NCI-H524 treated with DMSO at 0.1 percent for 48 hours (cell line): ENCODE measurements around the gene CEBPG.

Experiments
- DNase-seq: peaks from one replicate; lab custom pipeline; 2025; lab: John Stamatoyannopoulos, UW

Gene CEBPG

DNA sequence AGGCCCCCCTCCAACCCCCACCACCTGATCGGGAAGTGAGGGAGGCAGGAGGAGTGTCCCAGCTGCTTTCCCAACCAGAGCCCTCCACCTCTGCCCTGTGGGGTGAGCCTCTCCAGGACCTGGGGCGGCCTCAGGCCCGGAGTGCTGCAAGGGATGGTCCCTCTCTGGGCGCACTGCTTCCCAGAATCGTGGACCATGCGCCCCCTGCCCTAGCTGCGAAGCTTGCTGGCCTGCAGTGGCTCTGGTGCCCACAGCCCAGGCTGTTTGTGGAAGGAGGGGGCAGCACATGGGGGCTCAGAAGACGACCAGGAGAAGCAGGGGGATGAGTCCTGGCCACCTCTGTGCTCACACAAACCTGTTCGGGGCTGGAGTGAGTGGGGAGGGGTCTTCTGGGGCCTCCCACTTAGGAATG lies 33.6 kb downstream of the CEBPG start:
- no peak for DNase-seq

DNA sequence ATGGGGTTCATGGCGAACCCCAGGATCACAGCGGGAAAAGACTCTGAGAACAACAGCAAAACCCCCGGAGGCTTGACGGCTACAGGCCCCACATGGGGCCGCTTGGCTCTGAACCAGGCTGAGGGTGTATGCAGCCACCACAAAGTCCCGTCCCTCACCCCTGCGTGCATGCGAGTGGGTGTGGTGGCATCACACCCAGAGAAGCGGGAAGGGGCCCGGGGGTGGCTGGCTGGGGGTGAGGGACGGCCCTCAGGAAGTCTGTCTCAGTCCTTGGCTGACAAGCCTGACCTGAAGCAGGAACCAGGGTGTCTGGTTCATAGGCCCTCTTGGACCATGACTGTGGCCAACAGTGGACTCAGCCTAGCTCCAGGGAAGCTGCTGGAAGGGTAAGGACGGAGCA lies 34.2 kb downstream of the CEBPG start:
- no peak for DNase-seq

GRCh38 chr19:33408116-33408515 lies 34.6 kb downstream of the CEBPG start:
- no peak for DNase-seq

DNA sequence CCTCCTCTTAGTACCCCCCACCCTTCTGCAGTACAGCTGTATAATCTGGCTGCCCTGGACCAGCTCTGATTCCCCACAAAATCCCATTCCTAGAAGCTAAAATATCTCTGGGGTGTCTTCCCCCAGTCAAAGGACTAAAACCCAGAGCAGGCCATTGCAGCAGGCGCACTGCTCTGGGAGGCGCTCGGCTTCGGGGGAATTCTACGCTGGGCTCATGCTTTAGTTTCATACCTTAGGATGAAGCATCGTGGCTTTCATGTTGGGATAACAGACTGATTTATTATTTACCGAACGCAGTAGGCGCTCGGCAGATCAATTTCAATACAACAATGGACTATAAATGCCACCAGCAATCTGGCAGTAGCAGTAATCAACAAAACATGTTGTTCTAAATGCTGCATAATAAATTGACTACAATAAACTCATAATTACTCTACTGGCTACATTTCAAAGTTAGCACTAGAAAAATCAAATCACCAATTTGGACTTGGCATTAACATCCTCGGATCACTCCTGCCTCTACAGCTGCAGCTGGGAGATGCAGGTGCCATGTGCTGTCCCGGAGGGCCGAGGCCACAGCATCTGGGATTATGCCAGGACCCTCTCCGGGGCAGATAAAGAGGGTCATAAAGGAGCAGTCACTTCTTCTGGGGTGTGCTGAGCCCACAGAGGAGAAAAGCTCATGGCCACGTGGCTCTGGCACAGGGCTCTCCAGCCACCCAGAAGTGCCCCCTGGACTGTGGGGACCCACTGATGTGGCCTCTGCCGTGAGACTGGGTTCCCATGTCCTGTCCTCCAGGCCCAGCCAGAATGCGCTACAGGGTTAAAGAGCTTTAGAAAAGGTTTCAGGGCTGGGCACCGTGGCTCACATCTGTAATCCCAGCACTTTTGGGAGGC lies 35.3 kb downstream of the CEBPG start:
- no peak for DNase-seq

- DNase-seq, result no peak
Observed at GRCh38 chr19:33409906-33410685, 36.6 kb downstream of the CEBPG start.

DNA sequence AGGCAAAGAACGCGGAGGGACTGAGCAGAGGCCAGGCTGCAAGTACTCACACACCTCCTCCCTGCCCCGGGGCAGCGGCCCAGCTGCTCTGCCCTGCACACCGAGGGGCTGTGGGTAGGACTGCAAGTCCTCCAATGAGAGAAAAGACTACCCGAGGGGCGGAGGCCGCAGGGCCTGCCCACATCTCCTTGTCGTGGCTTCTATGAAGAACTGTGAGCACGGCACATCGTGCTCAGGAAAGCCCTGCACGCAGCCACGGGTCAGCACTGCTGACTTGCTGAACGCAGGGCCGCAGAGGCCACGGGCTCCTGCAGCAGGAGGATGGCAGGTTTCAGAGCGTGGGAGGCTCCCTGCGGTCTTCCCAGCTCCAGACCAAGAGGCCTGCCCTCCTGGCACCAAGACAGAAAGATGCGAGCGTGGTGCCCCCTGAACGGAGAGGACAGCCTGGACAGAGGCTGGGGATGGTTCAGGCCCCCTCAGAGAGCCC lies 37.4 kb downstream of the CEBPG start:
- no peak for DNase-seq

DNA sequence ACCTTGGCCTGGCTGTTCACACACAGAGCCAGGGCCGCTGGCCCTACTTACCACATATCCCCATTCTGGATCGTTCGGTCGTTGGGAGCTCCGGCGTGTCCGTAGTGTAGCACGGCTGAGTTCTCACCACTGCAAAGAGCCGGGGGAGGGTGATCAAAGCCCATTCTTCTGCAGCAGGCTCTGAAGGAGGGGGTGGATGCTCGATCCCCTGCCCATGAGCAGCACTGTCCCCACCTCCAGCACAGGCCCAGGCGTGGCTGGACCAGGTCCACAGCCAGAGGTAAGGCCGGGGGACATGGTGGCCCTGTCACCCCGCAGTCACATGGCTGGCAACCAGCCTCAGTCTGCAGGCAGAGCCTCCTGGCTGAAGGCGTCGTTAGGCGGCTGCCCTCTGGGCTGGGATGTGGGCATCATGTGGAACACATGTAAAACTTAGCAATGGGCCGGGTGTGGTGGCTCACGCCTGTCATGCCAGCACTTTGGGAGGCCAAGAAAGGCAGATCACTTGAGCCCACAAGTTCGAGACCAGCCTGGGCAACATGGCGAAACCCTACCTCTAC lies 38.2 kb downstream of the CEBPG start:
- no peak for DNase-seq

- DNase-seq, result no peak
Observed at GRCh38 chr19:33412601-33413425, 39.3 kb downstream of the CEBPG start.

- DNase-seq, result no peak
Observed at GRCh38 chr19:33413426-33413725, 39.9 kb downstream of the CEBPG start.

DNA sequence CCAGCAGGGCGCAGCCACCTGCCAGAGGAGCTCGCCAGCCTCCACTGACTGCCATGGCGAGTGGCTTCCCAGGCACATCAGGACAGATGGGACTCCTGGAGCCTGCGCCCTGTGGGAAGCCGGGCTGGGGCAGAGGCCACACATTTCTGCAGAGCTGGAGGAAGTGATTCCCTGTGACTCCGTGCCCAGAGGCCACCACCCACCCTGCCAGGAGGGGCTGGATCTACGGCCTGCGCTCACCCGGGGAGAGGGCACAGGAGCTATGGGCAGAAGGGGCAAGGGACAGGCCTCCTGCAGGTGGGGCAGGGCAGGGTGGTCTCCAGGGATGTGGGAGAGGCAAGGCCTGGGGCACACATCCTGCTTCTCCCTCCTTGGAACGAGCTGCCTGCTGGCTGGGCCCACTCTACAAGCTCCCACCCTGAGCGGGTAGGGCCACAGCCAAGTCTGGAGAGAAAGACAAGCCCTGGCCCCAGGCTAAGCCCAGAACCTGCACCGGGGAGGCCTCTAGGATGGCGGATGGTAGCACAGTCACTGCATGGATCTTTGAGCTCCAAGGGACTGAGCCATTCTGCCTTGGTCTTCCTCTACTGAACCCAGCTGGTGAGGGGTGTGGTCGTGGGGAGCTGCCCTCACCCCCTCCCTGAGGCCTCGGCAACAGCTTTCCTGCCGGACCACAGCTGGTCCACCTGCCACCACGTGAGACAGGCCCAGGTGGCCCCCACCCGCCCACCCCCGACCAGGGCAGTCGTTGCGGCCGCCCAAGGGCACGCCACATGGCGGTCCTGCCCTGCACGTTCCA lies 40.6 kb downstream of the CEBPG start:
- DNase-seq, result no peak

- no peak for DNase-seq
Observed at GRCh38 chr19:33414667-33415605, 41.4 kb downstream of the CEBPG start.

- DNase-seq, result peak; percentile 55
Observed at GRCh38 chr19:33416307-33417215, 43.1 kb downstream of the CEBPG start.

DNA sequence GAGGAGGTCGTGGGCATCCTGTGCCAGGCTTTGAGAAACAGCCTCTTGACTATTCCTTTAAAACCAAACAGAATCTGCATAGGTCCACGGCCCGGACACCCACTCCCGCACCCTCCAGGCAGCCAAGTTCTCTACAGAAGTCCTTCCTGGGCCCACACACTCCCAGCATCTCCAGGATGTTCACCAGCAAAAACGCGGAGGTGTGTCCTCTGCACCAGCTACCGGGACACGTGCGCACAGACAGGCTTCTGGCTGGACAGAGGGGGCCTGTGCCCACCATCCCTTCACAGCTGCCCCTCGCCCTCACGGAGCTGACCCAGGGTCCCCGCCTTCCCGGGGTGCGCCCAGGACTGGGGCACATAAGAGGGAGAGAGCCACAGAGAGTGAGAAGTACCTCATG lies 44.2 kb downstream of the CEBPG start:
- DNase-seq, result no peak

DNA sequence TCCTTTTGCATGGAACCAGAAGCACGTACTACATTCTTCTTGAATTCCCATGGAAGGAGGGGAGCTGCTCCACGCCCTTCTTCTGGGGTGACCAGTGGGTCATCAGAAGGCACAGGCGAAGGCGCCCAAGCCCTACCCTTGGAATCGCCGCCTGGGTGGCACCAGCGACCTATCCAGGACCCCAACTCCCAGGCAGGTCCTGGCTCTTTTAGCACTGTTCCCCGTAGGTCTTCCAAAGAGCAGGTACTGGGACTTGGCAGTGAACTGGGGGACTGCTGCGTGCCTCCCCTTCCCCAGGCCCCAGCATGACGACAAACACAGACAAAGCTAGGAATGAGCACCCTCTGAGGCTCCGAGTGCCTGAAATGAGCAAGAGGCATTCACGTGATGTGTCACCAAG lies 45.0 kb downstream of the CEBPG start:
- DNase-seq, result no peak

- DNase-seq, result no peak
Observed at GRCh38 chr19:33418871-33419787, 45.6 kb downstream of the CEBPG start.

DNA sequence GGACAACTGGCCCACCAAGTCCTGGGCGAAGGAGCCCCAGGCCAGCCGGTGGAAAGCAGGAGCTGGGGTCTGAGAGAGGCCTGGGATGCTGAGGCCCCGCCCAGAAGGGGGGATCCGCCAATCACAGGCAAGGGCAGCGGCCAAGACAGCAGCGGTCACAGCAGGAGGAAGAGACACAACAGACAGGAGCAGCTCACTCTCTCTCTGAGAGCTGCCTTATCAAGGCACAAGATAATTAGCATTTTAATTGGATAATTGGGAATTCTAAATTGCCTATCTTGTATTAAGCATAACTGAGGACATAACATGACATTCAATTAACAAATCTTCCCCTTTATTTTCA lies 46.2 kb downstream of the CEBPG start:
- no peak for DNase-seq

GRCh38 chr19:33420821-33421220 lies 47.3 kb downstream of the CEBPG start:
- no peak for DNase-seq

DNA sequence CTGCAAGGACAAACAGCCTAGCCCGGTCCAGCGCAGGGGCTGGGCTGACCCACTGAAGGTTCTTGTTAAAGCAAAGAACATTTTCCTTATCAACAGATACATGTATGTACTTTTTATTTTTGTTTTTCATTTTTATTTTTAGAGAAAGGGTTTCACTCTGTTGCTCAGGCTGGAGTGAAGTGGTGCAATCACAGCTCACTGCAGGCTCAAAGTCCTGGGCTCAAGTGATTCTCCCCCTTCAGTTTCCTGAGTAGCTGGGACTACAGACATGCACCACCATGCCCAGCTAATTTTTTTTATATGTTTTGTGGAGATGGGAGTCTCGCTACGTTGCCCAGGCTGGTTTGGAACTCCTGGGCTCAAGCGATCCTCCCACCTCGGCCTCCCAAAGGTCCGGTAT lies 47.9 kb downstream of the CEBPG start:
- DNase-seq, result no peak
